ENCODE data around the gene GPR26.

DNA sequence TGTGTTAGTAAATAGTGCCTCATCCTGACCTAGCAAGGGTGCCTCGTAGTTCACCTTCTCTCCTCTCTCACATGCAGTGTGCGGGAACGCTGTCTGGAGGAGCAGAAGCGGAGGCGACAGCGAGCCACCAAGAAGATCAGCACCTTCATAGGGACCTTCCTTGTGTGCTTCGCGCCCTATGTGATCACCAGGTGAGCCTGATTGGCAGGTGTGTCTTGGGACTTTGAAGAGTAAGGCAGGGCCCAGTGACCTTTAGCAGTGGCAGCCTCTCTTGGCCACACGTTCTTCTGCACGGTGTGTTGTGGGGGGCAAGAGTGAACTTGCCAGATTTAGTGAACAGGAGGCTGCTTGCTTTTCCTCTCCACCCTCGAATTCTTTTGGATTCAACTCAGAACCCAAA is 8.6 kb downstream of the GPR26 start:
- TF ChIP-seq, protein P1, sequence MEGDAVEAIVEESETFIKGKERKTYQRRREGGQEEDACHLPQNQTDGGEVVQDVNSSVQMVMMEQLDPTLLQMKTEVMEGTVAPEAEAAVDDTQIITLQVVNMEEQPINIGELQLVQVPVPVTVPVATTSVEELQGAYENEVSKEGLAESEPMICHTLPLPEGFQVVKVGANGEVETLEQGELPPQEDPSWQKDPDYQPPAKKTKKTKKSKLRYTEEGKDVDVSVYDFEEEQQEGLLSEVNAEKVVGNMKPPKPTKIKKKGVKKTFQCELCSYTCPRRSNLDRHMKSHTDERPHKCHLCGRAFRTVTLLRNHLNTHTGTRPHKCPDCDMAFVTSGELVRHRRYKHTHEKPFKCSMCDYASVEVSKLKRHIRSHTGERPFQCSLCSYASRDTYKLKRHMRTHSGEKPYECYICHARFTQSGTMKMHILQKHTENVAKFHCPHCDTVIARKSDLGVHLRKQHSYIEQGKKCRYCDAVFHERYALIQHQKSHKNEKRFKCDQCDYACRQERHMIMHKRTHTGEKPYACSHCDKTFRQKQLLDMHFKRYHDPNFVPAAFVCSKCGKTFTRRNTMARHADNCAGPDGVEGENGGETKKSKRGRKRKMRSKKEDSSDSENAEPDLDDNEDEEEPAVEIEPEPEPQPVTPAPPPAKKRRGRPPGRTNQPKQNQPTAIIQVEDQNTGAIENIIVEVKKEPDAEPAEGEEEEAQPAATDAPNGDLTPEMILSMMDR (IDR thresholded peaks at IDR 0.05), result no peak
- TF ChIP-seq FOXJ3 (CRISPR knock-in tag; IDR thresholded peaks at IDR 0.05), result no peak
- TF ChIP-seq, protein P2, sequence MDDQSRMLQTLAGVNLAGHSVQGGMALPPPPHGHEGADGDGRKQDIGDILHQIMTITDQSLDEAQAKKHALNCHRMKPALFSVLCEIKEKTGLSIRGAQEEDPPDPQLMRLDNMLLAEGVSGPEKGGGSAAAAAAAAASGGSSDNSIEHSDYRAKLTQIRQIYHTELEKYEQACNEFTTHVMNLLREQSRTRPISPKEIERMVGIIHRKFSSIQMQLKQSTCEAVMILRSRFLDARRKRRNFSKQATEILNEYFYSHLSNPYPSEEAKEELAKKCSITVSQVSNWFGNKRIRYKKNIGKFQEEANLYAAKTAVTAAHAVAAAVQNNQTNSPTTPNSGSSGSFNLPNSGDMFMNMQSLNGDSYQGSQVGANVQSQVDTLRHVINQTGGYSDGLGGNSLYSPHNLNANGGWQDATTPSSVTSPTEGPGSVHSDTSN (IDR thresholded peaks at IDR 0.05), result no peak
- no peak for TF ChIP-seq SIN3A (IDR thresholded peaks at IDR 0.05; ENCODE audit: borderline replicate concordance, low read depth, low read length)
- TF ChIP-seq EP300 (IDR thresholded peaks at IDR 0.05; ENCODE audit: borderline replicate concordance in 1 of 2, low read depth in 1 of 2, low read length in 1 of 2), result no peak
- no peak for TF ChIP-seq YY1 (IDR thresholded peaks at IDR 0.05; ENCODE audit: low read depth)
